ENCODE results near the gene HRCT1. TPM values are rescaled to one million over a fixed set of nuclear protein-coding genes. Genes with fewer than 3 reads are reported as not detected.

Gene HRCT1
- total RNA-seq (2014; rRNA removed; shearing (Covaris generic)), result not detected in 2 replicates
- polyA plus RNA-seq (2016; fragmentation: Nextera tagmentation; extraction: Ambion mirVana), result not detected in 2 replicates
- long read RNA-seq, result 0 reads

DNA sequence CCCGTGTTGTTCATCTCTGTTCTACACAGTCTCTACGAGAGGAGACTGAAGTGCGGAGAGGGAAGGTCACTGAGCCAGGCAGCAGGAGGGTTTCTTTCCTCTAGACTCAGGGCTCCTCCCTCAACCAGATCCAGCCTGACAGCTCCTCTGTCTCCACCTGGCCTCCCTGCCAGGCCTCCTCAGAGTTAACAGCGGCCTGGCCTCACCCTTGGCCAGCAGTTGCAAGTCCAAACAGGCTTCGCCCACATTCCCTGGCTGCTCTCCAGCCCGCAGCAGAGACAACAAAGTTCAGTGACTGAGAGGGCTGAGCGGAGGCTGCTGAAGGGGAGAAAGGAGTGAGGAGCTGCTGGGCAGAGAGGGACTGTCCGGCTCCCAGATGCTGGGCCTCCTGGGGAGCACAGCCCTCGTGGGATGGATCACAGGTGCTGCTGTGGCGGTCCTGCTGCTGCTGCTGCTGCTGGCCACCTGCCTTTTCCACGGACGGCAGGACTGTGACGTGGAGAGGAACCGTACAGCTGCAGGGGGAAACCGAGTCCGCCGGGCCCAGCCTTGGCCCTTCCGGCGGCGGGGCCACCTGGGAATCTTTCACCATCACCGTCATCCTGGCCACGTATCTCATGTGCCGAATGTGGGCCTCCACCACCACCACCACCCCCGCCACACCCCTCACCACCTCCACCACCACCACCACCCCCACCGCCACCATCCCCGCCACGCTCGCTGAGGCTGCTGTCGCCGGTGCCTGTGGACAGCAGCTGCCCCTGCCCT lies at the start of gene HRCT1:
HRCT1 (plus strand) TSS at position 291 of the 768 bp plus-strand sequence; CDS start at position 377, 86 bp downstream.
- H3K36me3 ChIP-seq (ENCODE audit: insufficient read depth), result no peaks in the 10 kb centered on the region
- H3K4me3 Mint-ChIP-seq, result no peak within 1 kb of the TSS
- TF ChIP-seq POLR2AphosphoS5 (IDR thresholded peaks at IDR 0.05; ENCODE audit: low read depth) (no peak), JUNB (IDR thresholded peaks at IDR 0.05; ENCODE audit: unreplicated experiment) (no peak), ZNF331 (CRISPR knock-in tag; IDR thresholded peaks at IDR 0.05; ENCODE audit: low read depth) (no peak), EZH2 (IDR thresholded peaks at IDR 0.05; ENCODE audit: low read depth, unreplicated experiment) (no peak), STAT1 (IDR thresholded peaks at IDR 0.05; ENCODE audit: unreplicated experiment) (no peak), ZNF114 (CRISPR knock-in tag; IDR thresholded peaks at IDR 0.05) (no peak), NANOG (IDR thresholded peaks at IDR 0.05; ENCODE audit: borderline replicate concordance) (no peak), CREB1 (CRISPR knock-in tag; IDR thresholded peaks at IDR 0.05; ENCODE audit: low read depth) (no peak), EZH2phosphoT487 (IDR thresholded peaks at IDR 0.05; ENCODE audit: unreplicated experiment) (no peak)
- TF ChIP-seq, protein P1, sequence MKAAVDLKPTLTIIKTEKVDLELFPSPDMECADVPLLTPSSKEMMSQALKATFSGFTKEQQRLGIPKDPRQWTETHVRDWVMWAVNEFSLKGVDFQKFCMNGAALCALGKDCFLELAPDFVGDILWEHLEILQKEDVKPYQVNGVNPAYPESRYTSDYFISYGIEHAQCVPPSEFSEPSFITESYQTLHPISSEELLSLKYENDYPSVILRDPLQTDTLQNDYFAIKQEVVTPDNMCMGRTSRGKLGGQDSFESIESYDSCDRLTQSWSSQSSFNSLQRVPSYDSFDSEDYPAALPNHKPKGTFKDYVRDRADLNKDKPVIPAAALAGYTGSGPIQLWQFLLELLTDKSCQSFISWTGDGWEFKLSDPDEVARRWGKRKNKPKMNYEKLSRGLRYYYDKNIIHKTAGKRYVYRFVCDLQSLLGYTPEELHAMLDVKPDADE (IDR thresholded peaks at IDR 0.05), result no peak
- TF ChIP-seq, protein P2, sequence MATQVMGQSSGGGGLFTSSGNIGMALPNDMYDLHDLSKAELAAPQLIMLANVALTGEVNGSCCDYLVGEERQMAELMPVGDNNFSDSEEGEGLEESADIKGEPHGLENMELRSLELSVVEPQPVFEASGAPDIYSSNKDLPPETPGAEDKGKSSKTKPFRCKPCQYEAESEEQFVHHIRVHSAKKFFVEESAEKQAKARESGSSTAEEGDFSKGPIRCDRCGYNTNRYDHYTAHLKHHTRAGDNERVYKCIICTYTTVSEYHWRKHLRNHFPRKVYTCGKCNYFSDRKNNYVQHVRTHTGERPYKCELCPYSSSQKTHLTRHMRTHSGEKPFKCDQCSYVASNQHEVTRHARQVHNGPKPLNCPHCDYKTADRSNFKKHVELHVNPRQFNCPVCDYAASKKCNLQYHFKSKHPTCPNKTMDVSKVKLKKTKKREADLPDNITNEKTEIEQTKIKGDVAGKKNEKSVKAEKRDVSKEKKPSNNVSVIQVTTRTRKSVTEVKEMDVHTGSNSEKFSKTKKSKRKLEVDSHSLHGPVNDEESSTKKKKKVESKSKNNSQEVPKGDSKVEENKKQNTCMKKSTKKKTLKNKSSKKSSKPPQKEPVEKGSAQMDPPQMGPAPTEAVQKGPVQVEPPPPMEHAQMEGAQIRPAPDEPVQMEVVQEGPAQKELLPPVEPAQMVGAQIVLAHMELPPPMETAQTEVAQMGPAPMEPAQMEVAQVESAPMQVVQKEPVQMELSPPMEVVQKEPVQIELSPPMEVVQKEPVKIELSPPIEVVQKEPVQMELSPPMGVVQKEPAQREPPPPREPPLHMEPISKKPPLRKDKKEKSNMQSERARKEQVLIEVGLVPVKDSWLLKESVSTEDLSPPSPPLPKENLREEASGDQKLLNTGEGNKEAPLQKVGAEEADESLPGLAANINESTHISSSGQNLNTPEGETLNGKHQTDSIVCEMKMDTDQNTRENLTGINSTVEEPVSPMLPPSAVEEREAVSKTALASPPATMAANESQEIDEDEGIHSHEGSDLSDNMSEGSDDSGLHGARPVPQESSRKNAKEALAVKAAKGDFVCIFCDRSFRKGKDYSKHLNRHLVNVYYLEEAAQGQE (IDR thresholded peaks at IDR 0.05; ENCODE audit: unreplicated experiment), result no peak
- TF ChIP-seq, protein P3, sequence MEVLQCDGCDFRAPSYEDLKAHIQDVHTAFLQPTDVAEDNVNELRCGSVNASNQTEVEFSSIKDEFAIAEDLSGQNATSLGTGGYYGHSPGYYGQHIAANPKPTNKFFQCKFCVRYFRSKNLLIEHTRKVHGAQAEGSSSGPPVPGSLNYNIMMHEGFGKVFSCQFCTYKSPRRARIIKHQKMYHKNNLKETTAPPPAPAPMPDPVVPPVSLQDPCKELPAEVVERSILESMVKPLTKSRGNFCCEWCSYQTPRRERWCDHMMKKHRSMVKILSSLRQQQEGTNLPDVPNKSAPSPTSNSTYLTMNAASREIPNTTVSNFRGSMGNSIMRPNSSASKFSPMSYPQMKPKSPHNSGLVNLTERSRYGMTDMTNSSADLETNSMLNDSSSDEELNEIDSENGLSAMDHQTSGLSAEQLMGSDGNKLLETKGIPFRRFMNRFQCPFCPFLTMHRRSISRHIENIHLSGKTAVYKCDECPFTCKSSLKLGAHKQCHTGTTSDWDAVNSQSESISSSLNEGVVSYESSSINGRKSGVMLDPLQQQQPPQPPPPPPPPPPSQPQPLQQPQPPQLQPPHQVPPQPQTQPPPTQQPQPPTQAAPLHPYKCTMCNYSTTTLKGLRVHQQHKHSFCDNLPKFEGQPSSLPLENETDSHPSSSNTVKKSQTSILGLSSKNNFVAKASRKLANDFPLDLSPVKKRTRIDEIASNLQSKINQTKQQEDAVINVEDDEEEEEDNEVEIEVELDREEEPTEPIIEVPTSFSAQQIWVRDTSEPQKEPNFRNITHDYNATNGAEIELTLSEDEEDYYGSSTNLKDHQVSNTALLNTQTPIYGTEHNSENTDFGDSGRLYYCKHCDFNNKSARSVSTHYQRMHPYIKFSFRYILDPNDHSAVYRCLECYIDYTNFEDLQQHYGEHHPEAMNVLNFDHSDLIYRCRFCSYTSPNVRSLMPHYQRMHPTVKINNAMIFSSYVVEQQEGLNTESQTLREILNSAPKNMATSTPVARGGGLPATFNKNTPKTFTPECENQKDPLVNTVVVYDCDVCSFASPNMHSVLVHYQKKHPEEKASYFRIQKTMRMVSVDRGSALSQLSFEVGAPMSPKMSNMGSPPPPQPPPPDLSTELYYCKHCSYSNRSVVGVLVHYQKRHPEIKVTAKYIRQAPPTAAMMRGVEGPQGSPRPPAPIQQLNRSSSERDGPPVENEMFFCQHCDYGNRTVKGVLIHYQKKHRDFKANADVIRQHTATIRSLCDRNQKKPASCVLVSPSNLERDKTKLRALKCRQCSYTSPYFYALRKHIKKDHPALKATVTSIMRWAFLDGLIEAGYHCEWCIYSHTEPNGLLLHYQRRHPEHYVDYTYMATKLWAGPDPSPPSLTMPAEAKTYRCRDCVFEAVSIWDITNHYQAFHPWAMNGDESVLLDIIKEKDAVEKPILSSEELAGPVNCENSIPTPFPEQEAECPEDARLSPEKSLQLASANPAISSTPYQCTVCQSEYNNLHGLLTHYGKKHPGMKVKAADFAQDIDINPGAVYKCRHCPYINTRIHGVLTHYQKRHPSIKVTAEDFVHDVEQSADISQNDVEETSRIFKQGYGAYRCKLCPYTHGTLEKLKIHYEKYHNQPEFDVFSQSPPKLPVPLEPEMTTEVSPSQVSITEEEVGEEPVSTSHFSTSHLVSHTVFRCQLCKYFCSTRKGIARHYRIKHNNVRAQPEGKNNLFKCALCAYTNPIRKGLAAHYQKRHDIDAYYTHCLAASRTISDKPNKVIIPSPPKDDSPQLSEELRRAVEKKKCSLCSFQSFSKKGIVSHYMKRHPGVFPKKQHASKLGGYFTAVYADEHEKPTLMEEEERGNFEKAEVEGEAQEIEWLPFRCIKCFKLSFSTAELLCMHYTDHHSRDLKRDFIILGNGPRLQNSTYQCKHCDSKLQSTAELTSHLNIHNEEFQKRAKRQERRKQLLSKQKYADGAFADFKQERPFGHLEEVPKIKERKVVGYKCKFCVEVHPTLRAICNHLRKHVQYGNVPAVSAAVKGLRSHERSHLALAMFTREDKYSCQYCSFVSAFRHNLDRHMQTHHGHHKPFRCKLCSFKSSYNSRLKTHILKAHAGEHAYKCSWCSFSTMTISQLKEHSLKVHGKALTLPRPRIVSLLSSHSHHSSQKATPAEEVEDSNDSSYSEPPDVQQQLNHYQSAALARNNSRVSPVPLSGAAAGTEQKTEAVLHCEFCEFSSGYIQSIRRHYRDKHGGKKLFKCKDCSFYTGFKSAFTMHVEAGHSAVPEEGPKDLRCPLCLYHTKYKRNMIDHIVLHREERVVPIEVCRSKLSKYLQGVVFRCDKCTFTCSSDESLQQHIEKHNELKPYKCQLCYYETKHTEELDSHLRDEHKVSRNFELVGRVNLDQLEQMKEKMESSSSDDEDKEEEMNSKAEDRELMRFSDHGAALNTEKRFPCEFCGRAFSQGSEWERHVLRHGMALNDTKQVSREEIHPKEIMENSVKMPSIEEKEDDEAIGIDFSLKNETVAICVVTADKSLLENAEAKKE (CRISPR knock-in tag; IDR thresholded peaks at IDR 0.05), result no peak
- TF ChIP-seq, protein P4, sequence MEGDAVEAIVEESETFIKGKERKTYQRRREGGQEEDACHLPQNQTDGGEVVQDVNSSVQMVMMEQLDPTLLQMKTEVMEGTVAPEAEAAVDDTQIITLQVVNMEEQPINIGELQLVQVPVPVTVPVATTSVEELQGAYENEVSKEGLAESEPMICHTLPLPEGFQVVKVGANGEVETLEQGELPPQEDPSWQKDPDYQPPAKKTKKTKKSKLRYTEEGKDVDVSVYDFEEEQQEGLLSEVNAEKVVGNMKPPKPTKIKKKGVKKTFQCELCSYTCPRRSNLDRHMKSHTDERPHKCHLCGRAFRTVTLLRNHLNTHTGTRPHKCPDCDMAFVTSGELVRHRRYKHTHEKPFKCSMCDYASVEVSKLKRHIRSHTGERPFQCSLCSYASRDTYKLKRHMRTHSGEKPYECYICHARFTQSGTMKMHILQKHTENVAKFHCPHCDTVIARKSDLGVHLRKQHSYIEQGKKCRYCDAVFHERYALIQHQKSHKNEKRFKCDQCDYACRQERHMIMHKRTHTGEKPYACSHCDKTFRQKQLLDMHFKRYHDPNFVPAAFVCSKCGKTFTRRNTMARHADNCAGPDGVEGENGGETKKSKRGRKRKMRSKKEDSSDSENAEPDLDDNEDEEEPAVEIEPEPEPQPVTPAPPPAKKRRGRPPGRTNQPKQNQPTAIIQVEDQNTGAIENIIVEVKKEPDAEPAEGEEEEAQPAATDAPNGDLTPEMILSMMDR (conservative IDR thresholded peaks at IDR 0.05; ENCODE audit: low read depth in 2 of 2), result no peak
- H3K79me2 ChIP-seq (replicated peaks; ENCODE audit: insufficient read depth), result no peaks in the 10 kb centered on the region
- H2AFZ ChIP-seq, result peak within 1 kb of the TSS; percentile 99
- H3F3A ChIP-seq (replicated peaks; ENCODE audit: low read depth), result no peaks in the 10 kb centered on the region
- peaks cover 12% of the 10 kb centered on the region for H3K27me3 Mint-ChIP-seq (ENCODE audit: insufficient read depth, low read depth, poor library complexity)
- H3K4me3 ChIP-seq, result no peak within 1 kb of the TSS
- DNase-seq (ENCODE audit: low spot score) (no peak), ATAC-seq (no peak)
- peaks cover 55% of the 10 kb centered on the region for H3K4me1 Mint-ChIP-seq
- H4K20me1 ChIP-seq (replicated peaks; ENCODE audit: insufficient read depth), result no peaks in the 10 kb centered on the region
- no peaks in the 10 kb centered on the region for H3K9me2 ChIP-seq (ENCODE audit: insufficient read depth)
- H3K9me3 Mint-ChIP-seq, result no peaks in the 10 kb centered on the region
- H3K27me3 ChIP-seq (ENCODE audit: insufficient read depth), result no peaks in the 10 kb centered on the region
- no peak within 1 kb of the TSS for H3K4me2 ChIP-seq
- H3K4me1 ChIP-seq (ENCODE audit: insufficient read depth), result peaks cover 20% of the 10 kb centered on the region
- H3K27ac ChIP-seq (ENCODE audit: low read depth), result no peak within 1 kb of the TSS
- H3K36me3 Mint-ChIP-seq (ENCODE audit: low read depth), result no peaks in the 10 kb centered on the region
- 0 out of 2 replicates have a peak within 1 kb of the TSS, but pooled peaks have one; percentile 38 for H3K27ac Mint-ChIP-seq
